HG03469 (cell line): ENCODE data around the gene PRAMEF26.
"Not testable (repeated sequence)": the region's sequence is repeated elsewhere in the genome, so short reads cannot be mapped to it uniquely, and the experiment has no call there.

ENCODE experiments used
- ATAC-seq: cut with Tn5 transposase; IDR thresholded peaks from one replicate; pipeline ENCODE4 v1.9.1; 2021; ENCODE audit warnings: mild to moderate bottlenecking, moderate library complexity, moderate number of reproducible peaks; ENCODE audit not compliant: unreplicated experiment

The PRAMEF26 gene

DNA sequence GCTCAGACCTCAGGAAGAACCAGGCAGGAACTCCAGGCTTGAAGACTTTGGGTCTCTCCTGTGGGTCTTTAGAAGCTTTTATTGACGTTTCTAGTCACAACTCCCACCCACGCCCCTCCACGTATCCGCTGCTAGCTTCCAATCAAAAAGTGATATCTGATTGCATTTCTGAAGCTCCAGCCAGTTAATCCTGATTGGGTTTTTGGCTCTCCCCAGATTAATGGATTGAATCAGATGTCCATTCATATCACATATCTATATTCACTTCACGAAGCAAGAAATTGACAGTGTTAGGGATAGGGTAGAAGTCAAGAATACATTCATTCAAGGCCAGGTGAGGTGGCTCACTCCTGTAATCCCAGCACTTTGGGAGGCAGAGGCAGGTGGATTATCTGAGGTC lies at the start of gene PRAMEF26:
Gene PRAMEF26, minus strand, starts transcription at position 101 of the 400 bp plus-strand sequence. CDS start 2,914 bp downstream, outside the sequence.
- ATAC-seq = not testable (repeated sequence)

DNA sequence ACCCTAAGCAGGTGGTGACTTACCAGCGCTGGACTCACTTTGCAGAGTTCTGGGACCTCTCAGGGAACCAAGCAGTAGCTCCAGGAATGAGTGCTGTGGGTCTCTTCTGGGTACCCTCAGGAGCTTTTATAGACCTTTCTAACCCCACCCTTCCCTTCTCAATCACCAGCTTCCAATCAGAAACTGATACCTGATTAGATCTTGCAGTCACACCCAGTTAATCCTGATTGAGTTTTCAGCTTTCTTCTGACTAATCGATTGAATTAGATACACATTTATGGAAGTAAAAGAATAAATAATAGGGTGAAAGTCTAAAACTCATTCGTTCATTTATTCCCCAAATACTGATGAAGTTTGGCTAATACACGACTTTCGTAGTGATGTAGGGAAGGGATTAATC lies 45.5 kb upstream of the PRAMEF26 start, which contains the start of gene PRAMEF13:
Gene PRAMEF13, minus strand, starts transcription at position 101 of the 400 bp plus-strand sequence. CDS start 1,820 bp downstream, outside the sequence.
- ATAC-seq = not testable (repeated sequence)

DNA sequence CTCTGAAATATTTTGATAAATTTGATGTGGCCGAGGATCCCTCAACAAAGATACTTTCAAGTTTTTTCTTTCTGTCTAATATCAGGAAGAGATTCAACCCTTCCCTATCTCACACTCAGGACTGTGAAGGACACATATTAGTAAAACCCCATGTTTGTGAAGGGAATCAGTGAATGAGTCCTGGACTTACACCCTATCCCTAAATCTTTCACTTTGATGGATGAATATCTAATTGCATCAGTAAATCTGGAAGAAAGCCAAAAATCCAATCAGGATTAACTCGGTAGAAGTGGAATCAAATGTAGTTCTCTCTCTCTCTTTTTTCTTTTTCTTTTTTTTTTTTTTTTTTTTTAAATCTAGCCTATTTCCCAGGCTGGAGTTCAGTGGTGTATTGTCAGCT lies 15.7 kb upstream of the PRAMEF26 start, which contains the start of gene PRAMEF9:
Gene PRAMEF9, plus strand, starts transcription at position 301 of the 400 bp plus-strand sequence. CDS start 3,433 bp downstream, outside the sequence.
- ATAC-seq = not testable (repeated sequence)

DNA sequence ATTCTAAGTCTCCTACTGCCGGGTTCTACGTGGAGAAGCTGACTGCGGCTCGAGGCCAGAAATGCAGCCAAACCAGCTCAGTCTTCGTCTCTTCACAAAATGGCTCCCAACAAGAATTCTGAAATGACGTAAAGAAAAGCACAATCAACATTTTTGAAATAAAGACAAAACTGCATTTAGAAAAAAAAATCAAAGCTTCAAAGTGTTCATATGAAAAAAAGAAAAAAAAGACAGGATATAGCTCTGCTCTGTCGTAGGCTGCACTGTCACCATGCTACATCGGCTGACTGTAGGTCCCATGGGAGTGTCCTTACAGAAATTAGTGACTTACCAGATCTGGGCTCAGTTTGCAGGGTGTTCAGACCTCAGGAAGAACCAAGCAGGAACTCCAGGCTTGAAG lies 9.7 kb upstream of the PRAMEF26 start, which contains the start of gene HNRNPCL4:
Gene HNRNPCL4, minus strand, starts transcription at position 101 of the 400 bp plus-strand sequence. CDS start 164 bp downstream, outside the sequence.
- not testable (repeated sequence) for ATAC-seq

DNA sequence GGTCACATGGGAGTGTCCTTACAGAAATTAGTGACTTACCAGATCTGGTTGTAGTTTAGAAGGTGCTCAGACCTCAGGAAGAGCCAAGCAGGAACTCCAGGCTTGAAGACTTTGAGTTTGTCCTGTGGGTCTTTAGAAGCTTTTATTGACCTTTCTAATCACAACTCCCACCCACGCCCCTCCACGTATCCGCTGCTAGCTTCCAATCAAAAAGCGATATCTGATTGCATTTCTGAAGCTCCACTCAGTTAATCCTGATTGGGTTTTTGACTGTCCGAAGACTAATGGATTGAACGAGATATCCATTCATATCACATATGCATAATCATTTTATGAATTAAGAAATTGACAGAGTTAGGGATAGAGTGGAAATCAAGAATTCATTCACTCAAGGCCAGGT lies 39.1 kb downstream of the PRAMEF26 start, which contains the start of gene HNRNPCL2:
Gene HNRNPCL2, minus strand, starts transcription at position 101 of the 400 bp plus-strand sequence. CDS start 454 bp downstream, outside the sequence.
- ATAC-seq = not testable (repeated sequence)
